ENCODE results near the gene TMEM223.
"Not testable (repeated sequence)": the region's sequence is repeated elsewhere in the genome, so short reads cannot be mapped to it uniquely, and the experiment has no call there.

The TMEM223 gene

GRCh38 chr11:62791501-62792201 is at the start of gene TMEM223:
TMEM223 (minus strand) TSS chr11:62792006; CDS start chr11:62791994, 12 bp downstream.
- peak; percentile 93 for DNase-seq (ENCODE audit: low spot score)

GRCh38 chr11:62840721-62841360 is 49.0 kb upstream of the TMEM223 start:
- peak; percentile 45 for DNase-seq (ENCODE audit: low spot score)

- peak; percentile 98 for DNase-seq (ENCODE audit: low spot score)
Measured at GRCh38 chr11:62839050-62839945, 47.5 kb upstream of the TMEM223 start, which contains the start of gene WDR74. WDR74 (minus strand) TSS chr11:62839590; CDS start chr11:62839570, 20 bp downstream.

- DNase-seq (ENCODE audit: low spot score), result no peak
Measured at GRCh38 chr11:62835336-62835735, 43.5 kb upstream of the TMEM223 start.

- no peak for DNase-seq (ENCODE audit: low spot score)
Measured at GRCh38 chr11:62832336-62833234, 40.8 kb upstream of the TMEM223 start, which contains the start of gene TEX54. TEX54 (minus strand) TSS chr11:62832841.

- peak; percentile 100 for DNase-seq (ENCODE audit: low spot score)
Measured at GRCh38 chr11:62831520-62832335, 39.9 kb upstream of the TMEM223 start, which contains the start of gene STX5. STX5 (minus strand) TSS chr11:62832051; CDS start chr11:62831243, 808 bp downstream.

GRCh38 chr11:62830904-62831519 is 39.2 kb upstream of the TMEM223 start:
- DNase-seq (ENCODE audit: low spot score), result no peak

GRCh38 chr11:62828130-62828529 is 36.3 kb upstream of the TMEM223 start:
- DNase-seq (ENCODE audit: low spot score), result not testable (repeated sequence)

GRCh38 chr11:62823677-62824076 is 31.9 kb upstream of the TMEM223 start:
- DNase-seq (ENCODE audit: low spot score), result no peak

GRCh38 chr11:62817129-62817528 is 25.3 kb upstream of the TMEM223 start:
- DNase-seq (ENCODE audit: low spot score), result no peak

GRCh38 chr11:62816557-62816956 is 24.8 kb upstream of the TMEM223 start:
- no peak for DNase-seq (ENCODE audit: low spot score)

GRCh38 chr11:62811659-62812058 is 19.9 kb upstream of the TMEM223 start:
- no peak for DNase-seq (ENCODE audit: low spot score)

- DNase-seq (ENCODE audit: low spot score), result no peak
Measured at GRCh38 chr11:62810748-62811147, 18.9 kb upstream of the TMEM223 start.

GRCh38 chr11:62806611-62807121 is 14.9 kb upstream of the TMEM223 start:
- DNase-seq (ENCODE audit: low spot score), result peak; percentile 34

GRCh38 chr11:62805961-62806441 is 14.2 kb upstream of the TMEM223 start:
- DNase-seq (ENCODE audit: low spot score), result no peak

- DNase-seq (ENCODE audit: low spot score), result peak; percentile 98
Measured at GRCh38 chr11:62805076-62805892, 13.5 kb upstream of the TMEM223 start, which contains the start of gene NXF1. NXF1 (minus strand) TSS chr11:62805440; CDS start chr11:62805356, 84 bp downstream.

GRCh38 chr11:62804310-62805075 is 12.7 kb upstream of the TMEM223 start:
- peak; percentile 17 for DNase-seq (ENCODE audit: low spot score)

GRCh38 chr11:62801071-62801470 is 9.3 kb upstream of the TMEM223 start:
- no peak for DNase-seq (ENCODE audit: low spot score)

Data from Ammon's horn (tissue), 1 donor.